ENCODE measurements around the gene SMYD2. TPM values are rescaled to one million over a fixed set of nuclear protein-coding genes. Genes with fewer than 3 reads are reported as not detected.

Gene SMYD2
- polyA plus RNA-seq, 2 of the 4 experiments (the other 2 are of a cell fraction), result 32.3 to 54.9 TPM

DNA sequence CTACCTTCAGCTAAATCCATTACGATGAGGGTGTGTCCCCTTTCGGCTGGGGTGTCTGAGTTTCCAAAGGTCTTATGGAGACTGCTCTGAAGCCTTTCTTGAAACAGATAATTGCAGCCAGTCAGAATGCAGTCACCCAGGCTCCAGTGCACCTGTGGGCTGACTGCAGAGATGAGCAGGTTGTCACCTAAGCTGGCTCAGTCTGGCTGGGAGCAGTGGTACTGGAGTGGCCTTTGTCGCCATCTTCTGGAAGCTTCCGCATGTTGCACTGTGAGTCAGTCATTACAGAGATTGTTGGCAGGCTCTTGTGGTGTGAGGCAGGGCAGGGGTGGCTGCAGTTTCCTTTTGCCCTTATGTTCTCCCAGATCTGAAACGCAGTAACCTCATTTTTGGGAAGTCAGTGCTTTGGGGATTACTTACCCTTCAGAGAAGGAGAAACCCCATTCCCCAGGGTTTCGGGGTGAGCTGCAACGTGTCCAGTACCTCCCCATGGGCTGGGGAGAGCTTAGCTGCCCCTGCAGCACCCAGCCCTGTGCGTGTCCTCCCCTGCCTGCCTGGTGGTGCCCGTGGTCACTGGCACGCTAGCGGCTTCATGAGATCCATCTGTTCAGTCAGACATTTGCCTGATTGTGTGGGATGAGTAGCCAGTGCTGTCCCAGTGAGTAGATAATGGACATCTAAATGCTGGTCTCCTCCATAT is 48.0 kb downstream of the SMYD2 start:
- no peak for FAIRE-seq
- H3K4me2 ChIP-seq, result no peak overlapping the region

DNA sequence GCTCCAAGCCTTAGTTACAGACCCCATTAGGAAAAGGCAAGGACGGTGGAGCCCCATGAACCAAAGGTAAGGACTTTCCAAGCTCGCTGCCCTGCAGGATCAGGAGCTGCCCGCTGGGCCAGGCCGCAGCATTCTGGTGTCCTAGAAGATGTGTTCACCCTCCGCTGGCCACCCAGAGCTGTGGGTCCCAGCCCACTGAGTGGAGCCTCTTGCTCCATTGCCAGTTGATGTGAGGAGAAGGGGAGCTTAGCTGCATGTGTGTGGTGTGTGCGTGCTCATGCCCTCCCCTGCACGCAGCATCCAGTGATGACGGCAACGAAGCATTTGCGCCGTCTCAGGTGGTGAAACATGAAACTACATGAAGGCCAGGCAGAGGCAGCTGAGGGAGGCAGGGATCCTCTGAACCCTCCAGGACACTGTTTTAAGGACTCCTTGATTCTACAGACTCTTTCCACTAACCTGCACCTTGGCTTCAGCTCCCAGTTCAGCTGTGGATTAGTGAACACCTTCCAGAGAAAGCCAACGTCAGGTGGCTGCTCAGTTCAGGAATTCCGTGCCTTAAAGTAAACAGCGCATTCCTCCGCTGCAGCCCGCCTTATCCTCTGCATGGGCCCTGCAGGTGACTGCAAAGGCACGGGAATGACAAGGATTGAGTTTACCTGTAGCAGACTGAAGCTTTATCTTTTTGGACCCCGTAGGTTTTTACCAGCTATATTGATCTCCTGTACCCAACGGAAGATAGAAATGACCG is 48.7 kb downstream of the SMYD2 start:
- WGBS (ENCODE audit: missing lambda C conversion rate), result 84% methylated on average over 18 of the region's 20 CpGs
- TF ChIP-seq RCOR1 (IDR thresholded peaks at IDR 0.05; ENCODE audit: low read depth, low read length) (no peak), NPAS2 (CRISPR knock-in tag; IDR thresholded peaks at IDR 0.05; ENCODE audit: borderline replicate concordance) (no peak), EHF (CRISPR knock-in tag; IDR thresholded peaks at IDR 0.05) (no peak), SREBF2 (IDR thresholded peaks at IDR 0.05) (no peak), HDAC2 (IDR thresholded peaks at IDR 0.05) (no peak)
- TF ChIP-seq, protein P1, sequence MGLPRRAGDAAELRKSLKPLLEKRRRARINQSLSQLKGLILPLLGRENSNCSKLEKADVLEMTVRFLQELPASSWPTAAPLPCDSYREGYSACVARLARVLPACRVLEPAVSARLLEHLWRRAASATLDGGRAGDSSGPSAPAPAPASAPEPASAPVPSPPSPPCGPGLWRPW (IDR thresholded peaks at IDR 0.05), result no peak
- TF ChIP-seq, protein P2, sequence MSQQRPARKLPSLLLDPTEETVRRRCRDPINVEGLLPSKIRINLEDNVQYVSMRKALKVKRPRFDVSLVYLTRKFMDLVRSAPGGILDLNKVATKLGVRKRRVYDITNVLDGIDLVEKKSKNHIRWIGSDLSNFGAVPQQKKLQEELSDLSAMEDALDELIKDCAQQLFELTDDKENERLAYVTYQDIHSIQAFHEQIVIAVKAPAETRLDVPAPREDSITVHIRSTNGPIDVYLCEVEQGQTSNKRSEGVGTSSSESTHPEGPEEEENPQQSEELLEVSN (IDR thresholded peaks at IDR 0.05; ENCODE audit: borderline replicate concordance, low read depth), result no peak
- TF ChIP-seq, protein P3, sequence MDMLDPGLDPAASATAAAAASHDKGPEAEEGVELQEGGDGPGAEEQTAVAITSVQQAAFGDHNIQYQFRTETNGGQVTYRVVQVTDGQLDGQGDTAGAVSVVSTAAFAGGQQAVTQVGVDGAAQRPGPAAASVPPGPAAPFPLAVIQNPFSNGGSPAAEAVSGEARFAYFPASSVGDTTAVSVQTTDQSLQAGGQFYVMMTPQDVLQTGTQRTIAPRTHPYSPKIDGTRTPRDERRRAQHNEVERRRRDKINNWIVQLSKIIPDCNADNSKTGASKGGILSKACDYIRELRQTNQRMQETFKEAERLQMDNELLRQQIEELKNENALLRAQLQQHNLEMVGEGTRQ (IDR thresholded peaks at IDR 0.05), result no peak
- TF ChIP-seq, protein P4, sequence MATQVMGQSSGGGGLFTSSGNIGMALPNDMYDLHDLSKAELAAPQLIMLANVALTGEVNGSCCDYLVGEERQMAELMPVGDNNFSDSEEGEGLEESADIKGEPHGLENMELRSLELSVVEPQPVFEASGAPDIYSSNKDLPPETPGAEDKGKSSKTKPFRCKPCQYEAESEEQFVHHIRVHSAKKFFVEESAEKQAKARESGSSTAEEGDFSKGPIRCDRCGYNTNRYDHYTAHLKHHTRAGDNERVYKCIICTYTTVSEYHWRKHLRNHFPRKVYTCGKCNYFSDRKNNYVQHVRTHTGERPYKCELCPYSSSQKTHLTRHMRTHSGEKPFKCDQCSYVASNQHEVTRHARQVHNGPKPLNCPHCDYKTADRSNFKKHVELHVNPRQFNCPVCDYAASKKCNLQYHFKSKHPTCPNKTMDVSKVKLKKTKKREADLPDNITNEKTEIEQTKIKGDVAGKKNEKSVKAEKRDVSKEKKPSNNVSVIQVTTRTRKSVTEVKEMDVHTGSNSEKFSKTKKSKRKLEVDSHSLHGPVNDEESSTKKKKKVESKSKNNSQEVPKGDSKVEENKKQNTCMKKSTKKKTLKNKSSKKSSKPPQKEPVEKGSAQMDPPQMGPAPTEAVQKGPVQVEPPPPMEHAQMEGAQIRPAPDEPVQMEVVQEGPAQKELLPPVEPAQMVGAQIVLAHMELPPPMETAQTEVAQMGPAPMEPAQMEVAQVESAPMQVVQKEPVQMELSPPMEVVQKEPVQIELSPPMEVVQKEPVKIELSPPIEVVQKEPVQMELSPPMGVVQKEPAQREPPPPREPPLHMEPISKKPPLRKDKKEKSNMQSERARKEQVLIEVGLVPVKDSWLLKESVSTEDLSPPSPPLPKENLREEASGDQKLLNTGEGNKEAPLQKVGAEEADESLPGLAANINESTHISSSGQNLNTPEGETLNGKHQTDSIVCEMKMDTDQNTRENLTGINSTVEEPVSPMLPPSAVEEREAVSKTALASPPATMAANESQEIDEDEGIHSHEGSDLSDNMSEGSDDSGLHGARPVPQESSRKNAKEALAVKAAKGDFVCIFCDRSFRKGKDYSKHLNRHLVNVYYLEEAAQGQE (IDR thresholded peaks at IDR 0.05), result no peak

More for the DNA sequence above, 48.0 kb downstream of the SMYD2 start:
- TF ChIP-seq FOSL2 (IDR thresholded peaks at IDR 0.05) (no peak), FOSL2 (CRISPR knock-in tag; IDR thresholded peaks at IDR 0.05) (peak; percentile 50; the same call in 1 of the 2 replicates), SMC3 (IDR thresholded peaks at IDR 0.05) (peak; percentile 94), MAFK (IDR thresholded peaks at IDR 0.05; ENCODE audit: partially characterized antibody) (no peak), JUN (IDR thresholded peaks at IDR 0.05) (no peak), ZC3H11A (IDR thresholded peaks at IDR 0.05) (no peak), CEBPB (IDR thresholded peaks at IDR 0.05) (no peak), KDM1A (IDR thresholded peaks at IDR 0.05; ENCODE audit: low read depth) (no peak), FOSB (CRISPR knock-in tag; IDR thresholded peaks at IDR 0.05) (no peak), RAD21 (conservative IDR thresholded peaks at IDR 0.05 in 1 of 2, IDR thresholded peaks at IDR 0.05 in 1 of 2) (peak; percentile 94 to 97)
- TF ChIP-seq, protein P5, sequence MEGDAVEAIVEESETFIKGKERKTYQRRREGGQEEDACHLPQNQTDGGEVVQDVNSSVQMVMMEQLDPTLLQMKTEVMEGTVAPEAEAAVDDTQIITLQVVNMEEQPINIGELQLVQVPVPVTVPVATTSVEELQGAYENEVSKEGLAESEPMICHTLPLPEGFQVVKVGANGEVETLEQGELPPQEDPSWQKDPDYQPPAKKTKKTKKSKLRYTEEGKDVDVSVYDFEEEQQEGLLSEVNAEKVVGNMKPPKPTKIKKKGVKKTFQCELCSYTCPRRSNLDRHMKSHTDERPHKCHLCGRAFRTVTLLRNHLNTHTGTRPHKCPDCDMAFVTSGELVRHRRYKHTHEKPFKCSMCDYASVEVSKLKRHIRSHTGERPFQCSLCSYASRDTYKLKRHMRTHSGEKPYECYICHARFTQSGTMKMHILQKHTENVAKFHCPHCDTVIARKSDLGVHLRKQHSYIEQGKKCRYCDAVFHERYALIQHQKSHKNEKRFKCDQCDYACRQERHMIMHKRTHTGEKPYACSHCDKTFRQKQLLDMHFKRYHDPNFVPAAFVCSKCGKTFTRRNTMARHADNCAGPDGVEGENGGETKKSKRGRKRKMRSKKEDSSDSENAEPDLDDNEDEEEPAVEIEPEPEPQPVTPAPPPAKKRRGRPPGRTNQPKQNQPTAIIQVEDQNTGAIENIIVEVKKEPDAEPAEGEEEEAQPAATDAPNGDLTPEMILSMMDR (IDR thresholded peaks at IDR 0.05), result peak; percentile 93
- TF ChIP-seq, protein P6, sequence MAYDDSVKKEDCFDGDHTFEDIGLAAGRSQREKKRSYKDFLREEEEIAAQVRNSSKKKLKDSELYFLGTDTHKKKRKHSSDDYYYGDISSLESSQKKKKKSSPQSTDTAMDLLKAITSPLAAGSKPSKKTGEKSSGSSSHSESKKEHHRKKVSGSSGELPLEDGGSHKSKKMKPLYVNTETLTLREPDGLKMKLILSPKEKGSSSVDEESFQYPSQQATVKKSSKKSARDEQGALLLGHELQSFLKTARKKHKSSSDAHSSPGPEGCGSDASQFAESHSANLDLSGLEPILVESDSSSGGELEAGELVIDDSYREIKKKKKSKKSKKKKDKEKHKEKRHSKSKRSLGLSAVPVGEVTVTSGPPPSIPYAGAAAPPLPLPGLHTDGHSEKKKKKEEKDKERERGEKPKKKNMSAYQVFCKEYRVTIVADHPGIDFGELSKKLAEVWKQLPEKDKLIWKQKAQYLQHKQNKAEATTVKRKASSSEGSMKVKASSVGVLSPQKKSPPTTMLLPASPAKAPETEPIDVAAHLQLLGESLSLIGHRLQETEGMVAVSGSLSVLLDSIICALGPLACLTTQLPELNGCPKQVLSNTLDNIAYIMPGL (CRISPR knock-in tag; IDR thresholded peaks at IDR 0.05; ENCODE audit: borderline replicate concordance), result no peak
- DNase-seq (ENCODE audit: low read depth in 1 of 2, low spot score in 1 of 2) (peak; percentile 73 to 74), ATAC-seq (peak; percentile 81 to 89)
- H3K4me1 ChIP-seq, result no peaks in the 10 kb centered on the region
- no peak overlapping the region for H3K27ac ChIP-seq
- H3K4me3 ChIP-seq, result no peak overlapping the region
- POLR2A ChIA-PET, result no interaction called here
- WGBS (ENCODE audit: missing lambda C conversion rate), result 63% methylated on average over 5 of the region's 11 CpGs
- CTCF ChIA-PET, result interaction anchor here (0.6 to 18.8 kb wide), 53 partner anchors 9 to 1197 kb away, joined by 3 to 515 read pairs (median 4); partner anchors contain the start of gene SMYD2
- H3K9me3 ChIP-seq, result no peaks in the 10 kb centered on the region

More for the DNA sequence above, 48.7 kb downstream of the SMYD2 start:
- no peak overlapping the region for H3K4me2 ChIP-seq
- H3K9me3 ChIP-seq, result no peaks in the 10 kb centered on the region
- DNase-seq (ENCODE audit: low read depth in 1 of 2, low spot score in 1 of 2) (no peak), FAIRE-seq (no peak), ATAC-seq (no peak)
- no peak overlapping the region for H3K4me3 ChIP-seq
- no peaks in the 10 kb centered on the region for H3K4me1 ChIP-seq
- no peak overlapping the region for H3K27ac ChIP-seq
- POLR2A ChIA-PET, result no interaction called here
- CTCF ChIA-PET, result interaction anchor here (0.8 to 18.8 kb wide), 46 partner anchors 8 to 1198 kb away, joined by 3 to 515 read pairs (median 5); partner anchors contain the start of gene SMYD2

Data from A549 (cell line).